NCI-H1092 (cell line): Measurements from ENCODE around the gene BORCS5.
"Not testable (repeated sequence)": the region's sequence is repeated elsewhere in the genome, so short reads cannot be mapped to it uniquely, and the experiment has no call there.

Experiments
- DNase-seq: peaks from one replicate; lab custom pipeline; 2025; lab: John Stamatoyannopoulos, UW

The BORCS5 gene

GRCh38 chr12:12356896-12357718 lies at the start of gene BORCS5:
Gene BORCS5 (plus strand): TSS chr12:12357078. CDS start chr12:12357452, 374 bp downstream.
- peak; percentile 95 for DNase-seq

DNA sequence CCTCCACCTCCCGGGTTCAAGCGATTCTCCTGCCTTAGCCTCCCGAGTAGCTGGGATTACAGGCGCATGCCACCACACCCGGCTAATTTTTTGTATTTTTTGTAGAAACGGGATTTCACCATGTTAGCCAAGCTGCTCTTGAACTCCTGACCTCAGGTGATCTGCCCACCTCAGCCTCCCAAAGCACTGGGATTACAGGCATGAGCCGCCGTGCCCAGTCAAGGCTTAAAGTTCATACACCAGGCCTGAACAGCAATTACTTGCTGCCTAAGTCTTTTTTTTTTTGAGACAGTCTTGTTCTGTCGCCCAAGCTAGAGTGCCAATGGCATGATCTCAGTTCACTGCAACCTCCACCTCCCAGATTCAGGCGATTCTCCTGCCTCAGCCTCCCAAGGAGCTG lies 46.2 kb upstream of the BORCS5 start:
- not testable (repeated sequence) for DNase-seq

GRCh38 chr12:12315838-12316237 lies 41.0 kb upstream of the BORCS5 start:
- no peak for DNase-seq

- DNase-seq = no peak
Observed at GRCh38 chr12:12319451-12320183, 37.3 kb upstream of the BORCS5 start.

DNA sequence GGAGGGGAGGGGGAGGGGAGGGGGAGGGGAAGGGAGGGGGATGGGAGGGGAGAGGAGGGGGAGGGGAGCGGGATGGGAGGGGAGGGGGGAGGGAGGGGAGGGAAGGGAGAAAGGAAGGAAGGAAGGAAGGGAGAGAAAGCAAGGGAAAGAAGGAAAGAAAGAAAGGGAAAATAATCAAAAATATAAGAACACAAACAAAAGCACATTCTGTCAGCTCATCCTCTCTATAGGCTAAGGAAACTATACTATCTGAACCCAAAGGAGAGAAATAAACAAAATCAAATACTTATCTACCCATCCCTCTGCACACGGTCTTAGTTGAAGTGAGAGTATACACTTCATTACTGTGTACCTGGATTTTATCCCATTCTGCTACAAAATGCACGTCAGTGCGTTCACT lies 33.8 kb upstream of the BORCS5 start:
- no peak for DNase-seq

DNA sequence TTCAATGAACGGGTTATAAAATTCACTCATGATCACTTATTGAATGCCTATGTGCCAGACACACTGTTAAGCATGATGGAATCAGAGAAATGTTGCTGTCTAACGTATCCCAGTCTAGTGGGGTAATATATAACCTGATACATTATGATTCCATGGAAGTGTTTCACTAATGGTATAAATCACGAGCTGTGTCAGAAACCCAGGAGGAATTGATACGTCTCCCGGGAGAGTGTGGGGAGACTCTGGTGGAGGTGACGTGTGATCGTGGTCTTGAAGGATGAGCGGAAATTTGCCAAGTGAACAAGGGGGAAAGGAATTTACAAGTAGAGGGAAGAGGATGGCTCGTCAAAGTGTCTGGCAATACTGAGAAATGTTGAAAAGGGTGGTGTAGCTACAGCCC lies 33.3 kb upstream of the BORCS5 start:
- no peak for DNase-seq

- no peak for DNase-seq
Observed at GRCh38 chr12:12326262-12326661, 30.6 kb upstream of the BORCS5 start.

DNA sequence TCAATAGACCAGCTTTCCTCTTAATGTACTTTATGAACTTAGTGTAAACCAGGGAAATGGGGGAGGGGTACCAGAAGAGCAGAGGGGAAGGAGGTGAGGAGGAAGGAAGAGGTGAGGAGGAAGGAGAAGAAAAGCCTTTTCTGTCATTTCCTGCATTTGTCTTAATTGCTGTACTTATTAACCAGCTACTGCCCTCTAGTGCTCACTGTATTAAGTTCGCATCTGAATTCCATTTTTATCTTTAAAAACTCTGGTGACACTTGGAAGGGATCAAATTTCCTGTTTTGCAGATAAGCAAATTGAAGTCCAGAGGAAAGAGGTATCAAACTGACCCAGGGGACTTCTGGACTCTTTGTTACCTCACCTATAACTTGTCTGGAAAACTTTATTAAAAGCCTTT lies 29.1 kb upstream of the BORCS5 start:
- peak; percentile 26 for DNase-seq

- no peak for DNase-seq
Observed at GRCh38 chr12:12331244-12331771, 25.6 kb upstream of the BORCS5 start.

- no peak for DNase-seq
Observed at GRCh38 chr12:12331896-12332295, 25.0 kb upstream of the BORCS5 start.

GRCh38 chr12:12333407-12334366 lies 23.2 kb upstream of the BORCS5 start:
- DNase-seq = peak; percentile 93

DNA sequence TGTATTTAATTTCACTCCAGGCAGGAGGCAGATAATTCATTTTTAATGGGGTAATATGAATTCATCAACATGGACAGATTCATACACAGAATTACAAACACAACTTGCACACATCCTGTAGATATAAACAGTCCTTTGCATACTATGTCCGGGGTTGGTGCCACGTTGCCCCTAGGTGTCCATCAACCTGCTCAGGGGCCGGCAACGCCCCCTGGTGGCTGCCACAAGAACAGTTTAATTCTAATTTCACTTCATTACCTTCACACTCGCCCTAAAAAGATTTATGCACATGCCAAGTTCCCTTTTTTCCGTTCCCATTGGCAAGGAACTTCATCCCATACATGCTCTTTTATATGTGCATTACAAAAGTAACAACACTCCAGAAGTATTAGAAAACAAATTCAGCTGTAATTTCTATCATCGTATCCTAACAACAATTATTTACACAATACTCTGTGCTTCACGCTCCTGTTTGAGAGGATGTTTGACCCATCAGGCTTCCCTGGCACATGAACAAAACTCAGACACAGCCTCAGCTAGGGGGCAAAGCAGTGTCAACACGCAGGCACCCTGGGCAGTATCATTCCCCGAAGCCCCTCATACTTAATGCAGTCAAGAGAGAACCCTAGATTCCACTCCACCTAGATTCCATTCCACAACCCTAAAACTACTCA lies 22.4 kb upstream of the BORCS5 start:
- no peak for DNase-seq

DNA sequence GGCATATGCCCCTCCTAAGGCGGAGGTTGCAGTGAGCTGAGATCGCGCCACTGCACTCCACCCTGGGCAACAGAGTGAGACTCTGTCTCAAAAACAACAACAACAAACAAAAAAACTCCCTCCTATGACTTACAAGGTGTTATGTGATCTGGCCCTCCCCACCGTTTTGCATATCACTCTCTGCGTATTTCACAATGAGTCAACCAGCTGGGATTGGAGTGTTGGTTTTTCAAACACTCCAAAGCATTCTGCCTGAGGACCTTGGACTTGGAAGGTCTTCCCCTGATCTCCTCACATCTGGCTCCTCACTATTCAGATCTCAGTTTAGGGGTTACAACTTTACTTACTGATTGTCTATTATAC lies 20.8 kb upstream of the BORCS5 start:
- DNase-seq = no peak

GRCh38 chr12:12336511-12336910 lies 20.4 kb upstream of the BORCS5 start:
- no peak for DNase-seq

DNA sequence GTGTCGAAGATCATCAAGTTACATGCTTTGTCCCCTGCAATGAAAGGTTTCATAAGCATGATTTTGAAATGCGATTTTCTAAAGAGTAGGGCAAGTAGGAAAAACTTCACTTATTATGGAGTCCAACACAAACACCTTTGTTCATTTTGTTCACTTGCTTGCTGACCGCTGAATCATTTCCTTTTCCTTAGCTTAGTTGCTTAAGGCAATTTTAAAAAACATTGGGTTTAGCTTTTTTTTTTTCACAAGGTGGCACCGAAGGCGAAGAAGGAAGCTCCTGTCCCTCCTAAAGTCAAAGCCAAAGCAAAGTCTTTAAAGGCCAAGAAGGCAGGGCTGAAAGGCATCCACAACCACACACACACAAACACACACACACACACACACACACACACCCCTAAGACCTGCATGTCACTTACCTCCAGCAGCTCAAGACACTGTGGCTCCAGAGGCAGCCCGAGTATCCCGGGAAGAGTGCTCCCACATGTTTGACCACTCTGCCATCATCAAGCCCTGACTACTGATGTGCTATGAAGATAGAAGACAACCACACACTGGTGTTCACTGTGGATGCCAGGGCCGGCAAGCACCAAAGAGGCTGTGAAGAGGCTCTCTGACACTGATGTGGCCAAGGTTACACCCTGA lies 18.2 kb upstream of the BORCS5 start:
- DNase-seq = no peak

GRCh38 chr12:12349711-12350665 lies 6.9 kb upstream of the BORCS5 start, which contains the start of gene MANSC1:
Gene MANSC1 (minus strand): TSS chr12:12350242. CDS start chr12:12343314, 6,928 bp downstream.
- DNase-seq = peak; percentile 49

DNA sequence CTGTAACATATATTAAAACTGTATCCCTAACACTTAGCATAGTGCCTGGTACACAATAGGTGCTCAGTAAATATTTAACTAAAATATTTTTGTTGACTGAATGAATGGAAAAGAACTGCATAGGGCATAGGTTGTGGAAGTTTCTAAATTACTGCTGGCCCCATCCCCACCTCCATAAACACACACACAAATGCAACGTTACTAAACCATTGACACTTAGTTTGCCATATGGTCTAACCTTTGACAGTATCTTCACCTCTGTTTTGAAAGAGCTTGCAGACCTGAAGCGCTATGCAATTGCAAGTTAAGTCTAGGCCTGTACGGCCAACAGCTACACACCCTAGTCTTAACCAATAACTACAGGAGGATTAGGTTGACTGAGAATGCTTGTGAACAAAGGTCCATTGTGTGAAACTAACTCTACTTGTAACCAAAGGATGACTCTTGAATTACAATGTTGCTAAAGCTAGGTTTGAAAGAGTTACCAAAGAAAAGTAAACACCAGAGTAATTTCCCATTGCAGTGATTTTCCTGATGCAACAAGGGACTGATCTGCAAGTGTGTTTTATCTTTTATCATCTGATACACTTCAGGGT lies 5.9 kb upstream of the BORCS5 start:
- no peak for DNase-seq

DNA sequence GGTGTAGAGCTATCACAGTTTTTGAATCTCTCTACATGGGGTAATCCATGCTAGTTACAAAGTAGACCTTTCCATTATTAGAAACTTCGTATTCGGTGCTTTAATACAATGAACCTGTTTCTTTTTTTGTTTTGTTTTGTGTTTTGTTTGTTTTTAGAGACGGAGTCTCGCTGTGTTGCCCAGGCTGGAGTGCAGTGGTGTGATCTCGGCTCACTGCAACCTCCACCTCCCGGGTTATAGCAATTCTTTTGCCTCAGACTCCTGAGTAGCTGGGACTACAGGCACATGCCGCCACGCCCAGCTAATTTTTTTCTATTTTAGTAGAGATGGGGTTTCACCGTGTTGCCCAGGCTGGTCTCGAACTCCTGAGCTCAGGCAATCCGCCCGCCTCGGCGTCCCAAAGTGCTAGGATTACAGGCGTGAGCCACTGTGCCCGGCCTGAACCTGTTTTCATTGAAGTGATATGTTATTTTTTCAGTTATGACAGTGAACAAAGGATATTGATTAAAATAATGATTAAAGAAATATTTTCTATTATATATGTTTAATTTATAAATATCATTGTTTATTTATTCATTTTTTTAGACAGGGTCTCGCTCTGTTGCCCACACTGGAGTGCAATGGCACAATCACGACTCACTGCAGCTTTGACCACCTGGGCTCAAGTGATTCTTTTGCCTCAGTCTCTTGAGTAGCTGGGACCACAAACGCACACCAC lies 5.3 kb upstream of the BORCS5 start:
- DNase-seq = not testable (repeated sequence)

GRCh38 chr12:12353276-12353675 lies 3.6 kb upstream of the BORCS5 start:
- no peak for DNase-seq
